ENCODE measurements around the gene SEZ6.

DNA sequence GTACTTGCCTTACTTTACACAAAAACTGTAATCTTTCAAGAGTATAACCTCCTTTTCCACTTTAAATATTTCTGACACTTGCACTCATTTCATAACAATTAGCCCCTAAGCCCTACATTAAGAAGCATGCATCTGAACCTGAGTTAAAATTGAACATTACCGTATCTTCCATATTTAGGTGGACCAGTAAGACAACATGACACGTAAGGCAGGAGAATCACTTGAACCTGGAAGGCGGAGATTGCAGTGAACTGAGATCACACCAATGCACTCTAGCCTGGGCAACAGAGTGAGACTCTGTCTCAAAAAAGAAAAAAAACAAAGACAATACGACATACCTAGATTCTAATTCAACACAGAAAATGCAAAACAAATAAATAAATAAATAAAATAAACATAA lies 61.5 kb downstream of the SEZ6 start:
- TF ChIP-seq CTCF (IDR thresholded peaks at IDR 0.05) (no peak), POLR2A (IDR thresholded peaks at IDR 0.05) (no peak)
